Retinal pigment epithelial cell (primary cell): Measurements from ENCODE around the gene STOX2.

Experiments used
- DNase-seq: peaks from one replicate; pipeline ENCODE4 v3.0.0-alpha.2; 2010; ENCODE audit warnings: low read depth
- H3K4me3 ChIP-seq: 2 replicates; pipeline ENCODE4 v1.5.1; 2011; ENCODE audit warnings: mild to moderate bottlenecking, low read length, control low read depth, moderate library complexity
- TF ChIP-seq, protein P1 (sequence below): conservative IDR thresholded peaks from 2 replicates; pipeline ENCODE4 v1.5.1; 2011; ENCODE audit warnings: low read depth, low read length, control low read depth, inconsistent platforms

The STOX2 gene

DNA sequence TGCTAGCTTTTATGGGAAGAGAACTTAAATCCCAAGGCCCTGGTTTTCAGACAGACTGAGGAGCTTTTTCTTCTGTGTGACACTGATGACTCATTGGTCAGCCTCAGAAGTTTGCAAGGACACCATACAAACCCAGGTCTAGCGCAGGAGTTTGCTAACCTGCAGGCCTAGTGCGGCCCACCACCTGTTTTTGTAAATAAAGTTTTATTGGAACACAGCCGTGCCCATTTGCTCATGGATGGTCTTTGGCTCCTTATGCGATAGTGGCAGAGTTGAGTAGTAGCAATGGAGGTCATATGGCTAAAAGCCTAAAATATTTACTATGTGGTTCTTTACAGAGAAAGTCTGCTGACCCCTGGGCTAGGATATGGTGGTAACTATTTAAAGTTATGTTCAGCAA is 98.3 kb downstream of the STOX2 start:
- H3K4me3 ChIP-seq, result no peak overlapping the region
- DNase-seq, result no peak
- TF ChIP-seq, protein P1, sequence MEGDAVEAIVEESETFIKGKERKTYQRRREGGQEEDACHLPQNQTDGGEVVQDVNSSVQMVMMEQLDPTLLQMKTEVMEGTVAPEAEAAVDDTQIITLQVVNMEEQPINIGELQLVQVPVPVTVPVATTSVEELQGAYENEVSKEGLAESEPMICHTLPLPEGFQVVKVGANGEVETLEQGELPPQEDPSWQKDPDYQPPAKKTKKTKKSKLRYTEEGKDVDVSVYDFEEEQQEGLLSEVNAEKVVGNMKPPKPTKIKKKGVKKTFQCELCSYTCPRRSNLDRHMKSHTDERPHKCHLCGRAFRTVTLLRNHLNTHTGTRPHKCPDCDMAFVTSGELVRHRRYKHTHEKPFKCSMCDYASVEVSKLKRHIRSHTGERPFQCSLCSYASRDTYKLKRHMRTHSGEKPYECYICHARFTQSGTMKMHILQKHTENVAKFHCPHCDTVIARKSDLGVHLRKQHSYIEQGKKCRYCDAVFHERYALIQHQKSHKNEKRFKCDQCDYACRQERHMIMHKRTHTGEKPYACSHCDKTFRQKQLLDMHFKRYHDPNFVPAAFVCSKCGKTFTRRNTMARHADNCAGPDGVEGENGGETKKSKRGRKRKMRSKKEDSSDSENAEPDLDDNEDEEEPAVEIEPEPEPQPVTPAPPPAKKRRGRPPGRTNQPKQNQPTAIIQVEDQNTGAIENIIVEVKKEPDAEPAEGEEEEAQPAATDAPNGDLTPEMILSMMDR, result no peak

DNA sequence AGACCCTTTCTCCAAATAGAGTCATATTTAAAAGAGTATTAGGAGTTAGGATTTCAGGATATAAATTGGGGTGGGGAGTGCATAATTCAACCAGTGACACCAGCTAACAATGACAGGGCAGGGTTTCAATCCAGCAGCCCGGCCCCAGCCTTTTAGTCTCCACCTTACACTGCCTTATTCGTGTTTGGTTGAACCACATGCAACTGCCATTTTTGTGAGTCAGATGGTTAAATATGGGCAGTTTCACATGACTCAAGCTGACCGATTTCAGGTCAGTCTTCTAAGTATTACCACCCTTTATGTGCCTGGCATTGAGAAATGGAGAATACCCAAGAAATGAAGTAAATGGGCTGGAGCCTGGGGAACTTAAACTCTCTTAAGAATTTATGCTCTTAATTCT is 102.8 kb downstream of the STOX2 start:
- TF ChIP-seq, protein P1, result no peak
- DNase-seq, result no peak

GRCh38 chr4:184010696-184011095 is 105.6 kb downstream of the STOX2 start:
- no peak overlapping the region for H3K4me3 ChIP-seq
- TF ChIP-seq, protein P1, result no peak
- no peak for DNase-seq

More for the DNA sequence above, 102.8 kb downstream of the STOX2 start:
- H3K4me3 ChIP-seq, result no peak overlapping the region

DNA sequence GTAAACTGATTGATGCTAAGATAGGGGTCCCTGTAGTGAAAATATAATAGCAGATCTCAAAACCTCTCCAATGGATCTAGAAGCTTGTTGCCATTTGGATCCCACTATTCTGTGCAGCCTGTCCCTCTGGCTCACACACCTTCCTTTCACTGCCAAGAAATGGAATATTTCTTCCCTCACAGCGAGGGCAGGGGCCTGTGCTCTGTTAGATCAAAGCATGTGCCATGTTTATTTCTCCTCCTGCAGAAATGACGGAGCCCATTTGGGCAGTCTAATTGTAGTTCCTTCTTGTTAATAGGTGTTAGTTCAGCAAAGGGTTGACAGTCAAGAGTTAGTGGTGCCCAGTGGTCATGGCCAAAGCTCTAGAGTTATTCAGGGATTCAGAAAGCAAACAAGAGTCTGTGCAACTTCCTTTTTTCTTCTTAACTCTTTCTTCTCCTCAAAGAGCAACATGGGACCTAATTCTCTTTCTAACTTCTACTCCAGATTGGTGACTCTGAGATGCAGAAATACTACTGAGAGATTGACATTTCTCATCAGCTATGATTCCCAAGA is 106.8 kb downstream of the STOX2 start:
- DNase-seq, result no peak
- TF ChIP-seq, protein P1, result no peak
- no peak overlapping the region for H3K4me3 ChIP-seq

GRCh38 chr4:184012937-184013336 is 107.8 kb downstream of the STOX2 start:
- TF ChIP-seq, protein P1, result no peak
- H3K4me3 ChIP-seq, result no peak overlapping the region
- DNase-seq, result no peak

- no peak for DNase-seq
- TF ChIP-seq, protein P1, result no peak
- no peak overlapping the region for H3K4me3 ChIP-seq
These were observed 109.2 kb downstream of the STOX2 start for GRCh38 chr4:184014301-184014700.

GRCh38 chr4:184016759-184017668 is 111.9 kb downstream of the STOX2 start:
- TF ChIP-seq, protein P1, result no peak
- no peak overlapping the region for H3K4me3 ChIP-seq
- DNase-seq, result no peak
